ENCODE measurements around the gene TJP3. TPM values are rescaled to one million over a fixed set of nuclear protein-coding genes. Genes with fewer than 3 reads are reported as not detected.

Gene TJP3
- total RNA-seq, 1 donor from 2014 or later = not detected

DNA sequence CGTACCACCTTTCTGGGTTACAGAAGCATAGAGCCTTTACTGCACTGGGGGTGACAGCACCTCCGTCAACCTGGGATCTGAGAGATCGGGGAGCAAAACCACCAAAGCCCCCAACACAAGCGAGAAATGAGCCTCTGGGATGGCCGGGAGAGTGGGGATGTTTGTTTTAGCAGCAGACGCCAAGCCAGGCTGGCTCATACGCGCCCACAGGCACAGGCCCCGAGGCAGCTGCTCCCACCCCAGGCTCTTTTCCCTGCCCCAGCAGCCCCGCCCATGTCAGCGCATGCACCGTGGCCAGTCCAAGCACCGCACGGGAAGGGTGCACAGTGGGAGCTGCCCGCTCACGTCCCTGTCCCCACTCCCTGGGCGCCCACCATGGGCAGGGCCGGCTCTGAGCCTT, 16.5 kb upstream of the TJP3 start:
- DNase-seq (ENCODE audit: low read depth in 2 of 2) = no peak

DNA sequence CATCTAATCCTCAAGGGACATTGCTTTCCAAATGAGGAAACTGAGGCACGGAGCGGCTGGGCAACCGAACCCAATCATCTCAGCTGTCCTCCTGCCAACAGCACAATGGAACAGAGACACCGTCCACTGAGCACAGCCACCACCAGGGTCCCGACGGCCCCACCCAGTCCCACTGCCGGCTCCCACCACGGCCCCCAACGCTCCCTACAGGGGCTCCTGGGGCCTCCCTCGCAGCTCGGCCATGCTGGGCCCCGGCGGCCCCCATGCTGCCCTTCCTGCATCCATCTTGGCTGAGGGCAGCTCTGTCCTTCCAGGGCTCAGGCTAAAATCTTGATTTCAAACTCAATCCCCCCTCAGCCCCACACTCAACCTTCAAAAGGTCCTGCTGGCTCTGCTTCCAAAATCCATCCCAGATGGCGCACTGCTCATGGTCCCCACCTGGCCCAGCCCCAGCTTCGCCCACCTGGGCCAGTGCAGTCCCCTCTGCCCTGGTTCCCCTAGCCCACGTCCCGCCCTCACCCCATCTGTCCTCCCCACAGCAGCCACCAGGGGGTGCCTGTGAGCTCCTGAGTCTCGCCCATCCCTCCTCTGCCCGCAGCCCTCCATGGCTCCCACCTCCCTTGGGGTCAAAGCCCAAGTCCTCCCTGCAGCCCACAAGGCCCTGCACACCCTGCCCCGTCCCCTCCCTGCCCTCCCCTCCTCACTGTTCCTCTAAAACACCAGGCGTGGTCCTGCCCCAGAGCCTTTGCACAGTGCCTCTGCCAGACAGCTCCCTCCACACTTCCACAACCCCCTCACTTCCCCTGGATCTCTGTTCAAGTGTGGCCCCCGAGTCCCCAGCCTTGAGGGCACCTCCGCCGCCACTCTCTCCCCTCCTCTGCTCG, 15.8 kb upstream of the TJP3 start:
- peak in 1 of 2 donors; percentile 51 for DNase-seq (ENCODE audit: low read depth in 2 of 2)

DNA sequence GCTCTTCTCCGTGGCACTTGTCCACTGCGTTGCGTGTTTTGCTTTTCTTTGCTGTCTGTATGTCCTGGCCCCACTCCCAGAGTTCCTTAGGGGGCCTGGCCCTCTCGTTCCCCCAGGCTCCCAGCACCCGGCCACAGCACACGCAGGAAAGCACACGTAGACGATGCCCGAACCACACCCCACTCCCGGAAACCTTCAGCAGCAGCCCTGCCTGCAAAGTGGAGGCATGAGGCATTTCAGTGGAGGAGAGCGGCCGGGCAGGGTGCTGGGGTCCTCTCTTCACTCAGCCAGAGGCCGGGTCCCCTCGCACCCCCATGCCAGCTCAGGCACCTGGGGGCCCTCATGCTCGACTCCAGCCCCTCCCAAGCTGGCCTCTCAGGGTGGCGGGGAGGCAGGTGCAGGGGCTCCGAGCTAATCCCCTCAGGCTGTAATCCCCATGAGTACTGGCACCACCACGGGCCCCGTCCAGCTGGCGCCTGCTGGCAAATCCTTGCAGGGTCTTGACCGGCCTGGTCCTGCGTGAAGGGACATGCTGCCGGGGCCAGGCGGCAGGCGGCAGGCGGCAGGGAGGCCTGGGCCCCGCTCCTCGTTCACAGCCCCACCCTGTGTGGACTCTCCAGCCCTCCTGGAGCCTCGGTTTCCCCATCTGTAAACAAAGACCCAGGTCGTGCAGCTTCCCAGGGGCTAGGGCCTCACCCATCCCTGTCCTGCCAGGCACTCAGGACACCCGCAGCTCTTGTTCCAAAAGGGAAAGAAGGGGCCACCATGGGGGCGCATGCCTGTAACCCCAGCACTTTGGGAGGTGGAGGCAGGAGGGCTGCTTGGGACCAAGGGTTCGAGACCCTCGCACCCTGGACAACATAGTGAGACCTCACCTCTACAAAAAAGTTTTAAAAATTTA, 14.9 kb upstream of the TJP3 start:
- no peak for DNase-seq (ENCODE audit: low read depth in 2 of 2)

DNA sequence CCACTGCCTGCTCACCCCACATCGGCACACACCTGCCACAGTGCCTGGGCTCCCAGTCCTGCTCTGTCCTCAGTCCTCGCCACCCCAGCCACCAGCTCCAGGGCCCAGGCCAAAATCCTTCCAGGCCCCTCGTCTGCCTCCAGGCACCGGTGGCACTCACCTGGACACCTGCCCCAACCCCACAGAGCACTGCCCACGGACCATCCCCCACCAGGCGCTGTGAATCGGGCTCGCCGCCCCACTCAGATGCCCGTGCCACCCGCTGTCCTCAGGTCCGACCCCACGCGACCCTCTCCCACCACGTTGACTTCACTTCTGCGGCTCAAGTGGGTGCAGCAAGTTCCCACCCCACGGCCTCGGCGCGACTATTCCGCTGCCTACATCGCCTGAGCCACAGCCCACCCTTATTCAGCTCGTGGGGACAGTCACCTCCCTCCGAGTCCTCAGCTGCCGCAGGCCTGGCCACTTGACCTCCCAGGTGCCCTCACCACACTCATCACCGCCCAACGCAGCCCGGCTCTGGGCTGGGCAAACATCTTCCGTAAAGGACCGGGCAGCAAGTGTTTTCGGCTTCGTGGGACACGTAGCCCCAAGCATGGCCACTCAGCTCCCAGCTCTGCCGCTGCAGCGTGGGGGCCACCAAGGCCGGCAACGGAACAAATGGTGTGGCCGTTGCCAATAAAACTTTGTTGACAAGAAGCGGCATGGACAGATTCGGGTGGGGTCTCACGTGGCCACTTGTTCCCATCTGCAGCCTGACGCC, 13.6 kb upstream of the TJP3 start:
- no peak for DNase-seq (ENCODE audit: low read depth in 2 of 2)

DNA sequence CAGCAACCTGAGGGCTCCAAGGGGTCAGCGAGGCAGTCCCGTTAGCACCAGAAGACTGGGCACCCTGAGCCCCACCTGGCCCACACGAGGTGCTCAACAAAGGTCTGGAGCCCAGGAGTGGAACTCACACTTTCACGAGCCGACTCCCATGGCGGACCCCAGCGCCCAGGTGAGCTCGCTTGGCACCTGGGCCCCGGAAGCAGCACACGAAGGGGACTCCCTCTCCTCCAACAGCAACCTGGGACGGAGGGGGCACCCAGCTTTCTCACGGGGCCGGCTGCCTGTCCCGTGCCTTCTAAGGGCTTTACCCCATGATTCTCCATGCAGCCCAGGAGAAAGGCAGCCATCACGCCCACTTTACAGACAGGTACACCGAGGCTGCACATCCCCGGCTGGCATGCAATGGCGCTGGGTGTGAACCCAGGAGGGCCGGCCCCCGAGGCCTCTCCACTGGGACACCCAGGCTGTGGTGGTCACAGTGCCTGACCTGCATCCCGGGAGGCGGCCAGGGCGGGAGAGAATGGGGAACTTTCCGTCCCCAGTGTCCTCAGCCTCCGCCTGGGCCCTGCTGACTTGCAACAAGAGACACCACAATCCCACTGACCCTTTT, 13.0 kb upstream of the TJP3 start:
- DNase-seq (ENCODE audit: low read depth in 2 of 2) = no peak

DNA sequence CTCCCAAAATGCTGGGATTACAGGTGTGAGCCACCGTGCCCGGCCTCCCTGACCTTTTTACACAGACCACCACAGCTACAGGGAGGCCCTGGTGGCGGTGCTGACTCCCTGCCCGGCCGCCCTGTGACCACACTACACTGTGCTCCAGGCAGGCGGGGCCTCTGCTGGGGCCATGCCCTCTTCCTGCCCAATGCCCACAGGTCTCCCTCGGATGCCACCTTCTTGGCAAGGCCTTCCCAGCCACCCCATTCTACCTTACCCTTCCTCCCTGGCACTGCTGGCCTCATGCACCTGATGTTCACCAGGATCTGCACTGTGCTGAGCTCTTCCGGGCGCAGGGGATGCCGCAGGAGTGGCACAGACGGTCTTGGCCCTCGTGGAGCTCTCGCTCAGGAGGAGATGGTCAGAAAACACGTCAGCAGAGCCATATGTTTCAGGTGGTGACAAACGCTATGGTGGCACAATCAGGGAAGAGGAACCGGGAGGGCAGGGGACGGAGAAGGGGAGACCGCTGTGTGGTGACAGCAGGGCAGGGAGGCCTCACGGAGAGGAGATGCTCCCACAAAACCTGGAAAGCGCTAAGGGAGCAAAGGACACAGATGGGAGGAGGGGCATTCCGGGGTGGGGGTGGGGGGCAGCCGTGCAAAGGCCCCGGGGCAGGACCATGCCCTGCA, 12.1 kb upstream of the TJP3 start:
- no peak for DNase-seq (ENCODE audit: low read depth in 2 of 2)

DNA sequence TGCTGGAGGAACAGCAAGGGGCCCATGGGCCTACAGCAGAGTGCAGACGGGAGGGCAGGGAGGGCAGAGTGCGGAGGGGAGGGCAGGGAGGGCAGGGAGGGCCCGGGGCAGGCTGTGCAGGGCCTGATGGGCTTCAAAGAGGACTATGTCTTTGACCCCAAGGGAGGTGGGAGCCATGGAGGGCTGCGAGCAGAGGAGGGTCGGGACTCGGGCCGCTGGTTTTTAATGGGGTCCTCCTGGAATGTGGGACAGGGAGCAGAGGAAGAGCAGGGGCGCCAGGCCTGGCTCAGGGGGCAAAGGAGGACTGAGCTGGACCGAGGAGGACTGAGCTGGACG, 11.6 kb upstream of the TJP3 start:
- DNase-seq (ENCODE audit: low read depth in 2 of 2) = no peak

DNA sequence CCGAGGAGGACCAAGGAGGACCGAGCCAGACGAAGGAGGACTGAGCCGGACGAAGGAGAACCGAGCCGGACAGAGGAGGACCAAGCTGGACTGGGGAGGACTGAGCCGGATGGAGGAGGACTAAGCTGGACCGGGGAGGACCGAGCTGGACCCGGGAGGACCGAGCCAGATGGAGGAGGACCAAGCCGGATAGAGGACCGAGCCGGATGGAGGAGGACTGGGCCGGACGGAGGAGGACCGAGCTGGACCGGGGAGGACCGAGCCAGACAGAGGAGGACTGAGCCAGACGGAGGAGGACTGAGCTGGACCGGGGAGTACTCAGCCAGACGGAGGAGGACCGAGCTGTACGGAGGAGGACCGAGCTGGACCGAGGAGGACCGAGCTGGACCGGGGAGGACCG, 11.1 kb upstream of the TJP3 start:
- DNase-seq (ENCODE audit: low read depth in 2 of 2) = no peak

DNA sequence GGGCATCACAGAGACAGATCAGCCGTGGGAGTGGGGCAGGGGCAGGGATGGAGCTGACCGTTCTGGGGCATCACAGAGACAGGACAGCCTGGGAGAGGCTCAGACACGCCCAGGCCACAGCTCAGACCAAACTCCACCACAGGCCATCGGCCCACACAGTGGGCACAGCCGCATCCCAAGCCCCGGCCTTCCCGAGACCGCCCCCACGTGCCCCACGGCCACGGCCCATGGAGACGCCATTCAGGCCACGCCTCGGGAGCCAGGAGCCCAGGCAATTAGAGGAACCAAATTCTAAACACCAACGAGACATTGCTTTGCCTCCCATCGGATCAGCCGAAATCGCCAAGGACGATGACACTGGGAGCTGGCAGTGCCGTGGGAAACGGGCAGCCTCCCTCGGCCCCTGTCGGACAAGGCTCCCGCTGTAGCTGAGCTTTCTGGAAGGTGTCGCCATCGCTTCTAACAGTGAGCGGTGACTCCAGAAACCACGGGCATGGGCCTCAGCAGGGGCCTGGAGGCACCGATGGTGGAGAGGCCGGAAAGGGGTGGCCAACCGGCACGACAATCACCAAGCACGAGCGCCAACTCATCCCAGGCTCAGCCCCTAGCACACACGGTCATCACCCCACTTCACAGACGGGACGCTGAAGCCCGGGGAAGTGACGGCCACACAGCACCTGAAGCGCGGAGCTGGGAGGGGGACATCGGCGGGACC, 10.4 kb upstream of the TJP3 start:
- DNase-seq (ENCODE audit: low read depth in 2 of 2) = no peak

DNA sequence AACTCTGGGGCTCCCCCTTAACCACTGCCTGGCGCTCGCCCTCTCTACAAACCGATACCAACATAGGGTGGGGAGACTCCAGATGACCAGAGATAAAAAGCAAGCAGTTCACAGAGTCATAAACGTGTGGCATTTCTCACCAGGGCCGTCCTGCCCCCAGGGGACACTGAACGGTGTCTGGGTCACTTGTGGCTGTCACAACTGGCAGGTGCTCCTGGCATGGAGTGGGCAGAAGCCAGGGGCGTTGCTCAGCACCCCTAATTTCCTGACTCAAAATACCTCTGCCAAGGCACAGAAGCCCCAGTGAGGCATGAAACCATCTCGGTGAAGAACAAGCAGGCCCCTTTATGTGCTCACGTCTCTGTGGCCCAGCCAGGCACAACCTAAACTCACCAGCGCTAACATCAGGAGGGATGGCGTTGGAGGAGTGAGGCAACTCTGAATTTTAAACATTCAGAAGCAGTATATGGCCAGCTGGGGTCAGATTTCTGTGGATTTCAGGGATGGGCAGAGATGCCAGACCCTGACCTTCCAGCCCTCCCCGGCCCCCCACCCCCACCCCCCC, 9.7 kb upstream of the TJP3 start:
- DNase-seq (ENCODE audit: low read depth in 2 of 2) = peak in 1 of 2 donors; percentile 24

DNA sequence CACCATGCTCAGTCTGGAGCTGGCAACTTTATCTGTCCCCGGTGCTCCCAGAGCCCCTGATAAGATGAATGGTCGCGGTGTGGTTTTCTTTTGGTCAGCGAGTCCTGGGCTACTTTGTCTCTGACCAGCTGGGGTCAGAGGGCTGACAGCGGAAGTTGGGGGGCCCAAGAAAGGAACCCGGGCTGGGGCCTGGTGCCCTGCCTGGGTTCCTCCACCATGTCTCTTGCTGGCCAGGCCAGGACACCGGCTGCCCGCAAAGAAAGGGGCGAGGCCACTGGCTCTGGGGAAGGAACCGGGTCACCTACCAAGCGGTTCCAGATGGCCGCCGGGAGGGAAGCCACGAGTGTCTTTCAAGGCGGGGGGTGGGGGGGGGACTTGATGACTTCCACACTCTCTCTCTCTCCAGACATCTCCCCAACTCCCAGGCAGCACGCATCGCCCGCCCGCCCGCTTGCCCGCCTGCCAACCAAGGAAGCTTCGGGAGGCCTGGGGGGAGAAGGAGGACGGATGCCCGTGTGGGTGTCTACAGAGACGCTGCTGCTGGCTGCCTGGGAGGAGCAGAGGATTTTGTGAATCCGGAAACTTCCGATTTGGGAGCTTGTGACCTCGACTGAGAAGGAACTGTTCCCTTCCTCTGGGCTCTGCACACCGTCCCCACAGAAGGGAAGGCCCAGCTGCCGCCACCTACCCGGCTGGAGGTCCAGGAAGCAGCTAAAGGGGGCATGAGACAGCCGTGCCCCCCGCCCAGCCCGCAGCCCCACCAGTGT, 9.0 kb upstream of the TJP3 start:
- peak in 1 of 2 donors; percentile 39 for DNase-seq (ENCODE audit: low read depth in 2 of 2)

DNA sequence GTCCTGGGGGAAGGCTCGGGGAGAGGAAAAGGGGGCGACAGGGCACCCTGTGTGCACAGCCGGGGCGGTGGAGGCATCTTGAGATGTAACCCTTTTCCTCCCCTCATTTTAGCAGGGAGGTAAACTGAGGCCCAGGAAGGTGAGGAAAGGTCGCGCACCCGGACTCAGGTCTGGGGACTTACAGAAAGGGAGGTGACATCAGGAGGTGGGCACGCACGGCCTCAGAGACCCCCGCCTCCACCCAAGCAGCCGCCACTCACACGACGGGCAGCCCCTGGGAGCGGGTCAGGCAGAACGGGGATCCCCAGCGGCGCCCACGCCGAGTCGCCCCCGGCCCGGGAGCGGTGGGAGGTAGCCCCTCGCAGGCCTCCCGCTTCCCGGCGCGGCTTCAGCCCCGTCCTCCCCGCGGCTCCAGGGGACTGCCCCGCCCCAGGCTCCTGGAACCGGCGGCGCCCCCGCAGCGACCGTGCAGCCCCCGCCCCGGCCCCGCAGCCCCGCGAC, 8.4 kb upstream of the TJP3 start:
- DNase-seq (ENCODE audit: low read depth in 2 of 2) = no peak

DNA sequence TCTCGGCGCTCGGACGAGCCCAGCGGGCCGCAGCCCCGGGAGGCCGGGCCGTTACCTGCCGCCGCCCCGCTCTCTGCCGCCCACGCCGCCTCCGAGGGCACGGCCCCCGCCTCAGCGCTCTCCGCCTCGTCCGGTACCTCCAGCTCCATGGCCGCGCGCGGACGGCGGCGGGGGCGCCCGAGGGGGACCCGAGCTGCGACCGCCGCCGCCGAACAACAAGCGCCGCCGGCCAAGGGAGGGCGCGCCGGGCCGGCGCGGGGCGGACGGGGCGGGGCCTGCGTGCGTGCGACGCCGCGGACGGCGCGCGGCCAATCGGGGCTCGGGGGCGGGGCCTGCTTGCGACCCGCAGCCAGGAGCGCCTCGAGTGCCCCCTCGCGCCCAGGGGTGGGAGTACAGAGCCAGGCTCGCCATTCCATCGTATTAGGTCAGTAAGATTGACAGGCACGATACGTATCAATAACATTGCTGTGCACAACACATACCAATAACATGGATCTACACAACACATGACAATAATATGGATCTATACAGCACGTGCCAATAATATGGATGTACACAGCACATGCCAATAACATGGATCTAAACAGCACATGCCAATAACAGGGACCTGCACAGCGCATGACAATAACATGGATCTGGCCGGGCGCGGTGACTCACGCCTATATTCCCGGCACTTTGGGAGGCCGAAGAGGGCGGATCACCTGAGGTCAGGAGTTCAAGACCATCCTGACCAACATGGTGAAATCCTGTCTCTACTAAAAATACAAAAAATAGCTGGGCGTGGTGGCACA, 7.7 kb upstream of the TJP3 start, which contains the start of gene PIP5K1C:
Gene PIP5K1C, minus strand, starts transcription at position 227 of the 791 bp plus-strand sequence. Its CDS starts 78 bp downstream, at position 149.
- peak; percentile 89 to 94 for DNase-seq (ENCODE audit: low read depth in 2 of 2)

DNA sequence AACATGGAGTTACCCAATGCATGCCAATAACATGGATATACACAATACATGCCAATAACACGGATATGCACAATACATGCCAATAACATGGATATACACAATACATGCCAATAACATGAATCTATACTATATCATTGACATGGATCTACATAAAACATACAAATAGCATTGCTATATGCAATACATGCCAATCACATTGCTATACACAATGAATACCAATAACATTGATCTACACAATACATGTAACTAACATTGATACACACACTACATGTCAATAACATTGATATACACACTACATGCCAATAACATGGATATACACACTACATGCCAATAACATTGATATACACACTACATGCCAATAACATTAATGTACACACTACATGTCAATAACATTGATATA, 7.0 kb upstream of the TJP3 start:
- DNase-seq (ENCODE audit: low read depth in 2 of 2) = no peak

DNA sequence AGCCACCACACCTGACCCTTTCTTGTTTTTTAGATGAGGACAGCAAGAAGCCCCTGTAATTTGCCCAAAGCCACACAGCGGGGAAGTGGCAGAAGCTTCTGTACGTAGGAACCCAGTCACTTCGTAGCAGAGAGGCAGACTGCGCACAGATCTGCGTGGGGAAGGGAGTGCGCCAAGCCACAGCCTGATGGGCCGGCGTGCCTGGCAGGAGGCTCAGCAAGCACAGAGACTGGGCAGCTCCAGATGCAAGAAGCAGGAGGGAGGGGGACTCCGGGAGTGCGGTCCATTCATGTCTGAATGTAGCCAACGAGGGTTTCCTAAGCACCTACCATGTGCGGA, 347 bp upstream of the TJP3 start:
- DNase-seq (ENCODE audit: low read depth in 2 of 2) = no peak

DNA sequence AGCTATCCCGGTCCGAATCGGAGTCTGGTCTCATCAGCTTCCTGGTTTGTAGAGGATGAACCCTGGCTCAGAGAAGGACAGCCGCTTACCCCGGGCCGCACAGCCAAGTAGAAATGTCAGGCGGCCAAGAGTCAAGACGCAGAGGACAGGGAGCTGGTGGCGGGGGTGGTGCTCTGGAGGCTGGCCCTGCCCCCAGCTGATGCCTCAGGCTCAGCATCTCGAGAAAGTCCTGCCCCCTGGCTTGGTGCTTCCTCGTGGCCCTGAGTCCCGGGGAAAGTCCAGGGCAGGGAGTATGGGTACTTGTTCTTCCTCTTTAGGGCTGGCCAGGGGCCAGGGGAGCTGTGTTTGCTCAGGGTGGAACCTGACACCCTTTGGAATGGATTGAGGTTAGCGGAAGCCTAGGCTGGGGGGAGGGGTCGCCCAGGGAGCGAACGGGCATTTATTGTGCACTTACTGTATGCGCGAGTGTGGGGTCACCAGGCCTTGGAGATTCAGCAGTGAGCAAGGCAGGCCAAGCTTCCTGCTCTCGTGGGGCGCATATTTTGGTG, 2.2 kb downstream of the TJP3 start:
- DNase-seq (ENCODE audit: low read depth in 2 of 2) = no peak

DNA sequence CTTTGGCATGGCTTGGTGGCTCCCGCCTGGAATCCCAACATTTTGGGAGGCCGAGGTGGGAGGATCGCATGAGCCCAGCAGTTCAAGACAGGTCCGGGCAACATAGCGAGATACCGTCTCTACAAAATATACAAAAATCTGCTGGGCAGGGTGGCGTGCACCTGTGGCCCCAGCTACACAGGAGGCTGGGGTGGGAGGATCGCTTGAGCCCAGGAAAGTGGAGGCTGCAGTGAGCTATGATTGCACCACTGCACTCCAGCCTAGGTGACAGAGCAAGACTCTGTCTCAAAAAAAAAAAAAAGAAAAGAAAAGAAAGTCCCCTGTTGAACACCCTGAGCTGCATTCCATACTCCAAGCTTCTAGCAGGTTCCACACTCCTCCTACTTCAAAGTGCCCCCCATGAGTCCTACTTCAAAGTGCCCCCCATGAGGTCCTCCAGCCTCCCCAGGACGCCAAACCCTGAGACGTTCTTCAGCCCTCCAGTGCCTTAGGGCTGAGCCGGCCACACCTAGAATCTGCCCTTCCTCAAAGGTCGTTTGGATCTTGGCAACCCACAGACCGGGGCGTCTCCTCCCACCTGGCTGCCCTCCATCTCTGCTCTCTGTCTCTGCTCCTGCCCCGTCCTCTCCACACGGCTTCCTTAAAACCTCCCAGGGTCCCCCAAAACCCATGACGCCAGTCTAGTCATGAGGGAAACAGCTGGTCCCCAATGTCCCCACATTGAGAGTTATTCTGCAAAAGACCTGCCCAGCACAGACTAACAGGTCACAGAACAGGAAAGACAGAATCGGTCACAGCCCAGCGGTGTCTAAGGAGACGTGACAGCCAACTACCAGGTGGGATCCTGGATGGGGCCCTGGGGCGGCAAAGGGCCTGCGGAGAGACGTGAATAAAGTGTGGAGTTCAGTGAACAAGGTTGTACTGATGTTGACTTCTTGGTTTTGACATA, 4.8 kb downstream of the TJP3 start:
- DNase-seq (ENCODE audit: low read depth in 2 of 2) = no peak

All from lung microvascular endothelial cell (primary cell).